ENCODE measurements around the gene PLEKHA4. TPM values are rescaled to one million over a fixed set of nuclear protein-coding genes. Genes with fewer than 3 reads are reported as not detected.

Gene PLEKHA4
- total and polyA plus RNA-seq, 9 of the 15 experiments (the other 6 are each of a cell fraction or from before 2014, with no cell fraction given): 0.07 to 30.8 (median 11.4) TPM

- peak in 1 of 3 experiments; percentile 40; a peak in 1 of 6 replicates for TF ChIP-seq ZBTB11 (CRISPR knock-in tag; IDR thresholded peaks at IDR 0.05)
- TF ChIP-seq ZNF174 (CRISPR knock-in tag; IDR thresholded peaks at IDR 0.05): no peak
- TF ChIP-seq CSDE1 (IDR thresholded peaks at IDR 0.05): no peak
- no peak; the same call in 1 of the 2 replicates for TF ChIP-seq ZNF589 (CRISPR knock-in tag; IDR thresholded peaks at IDR 0.05; ENCODE audit: low read depth)
- no peak for TF ChIP-seq CHAMP1 (IDR thresholded peaks at IDR 0.05)
- TF ChIP-seq MXI1 (IDR thresholded peaks at IDR 0.05; ENCODE audit: low read depth, low read length): no peak; the same call in 1 of the 2 replicates
- TF ChIP-seq ZKSCAN3 (CRISPR knock-in tag; IDR thresholded peaks at IDR 0.05): no peak
- no peak for TF ChIP-seq PHF20 (IDR thresholded peaks at IDR 0.05; ENCODE audit: partially characterized antibody)
- no peak for TF ChIP-seq ZNF175 (CRISPR knock-in tag; IDR thresholded peaks at IDR 0.05; ENCODE audit: low read depth)
- no peak for TF ChIP-seq ZNF76 (CRISPR knock-in tag; IDR thresholded peaks at IDR 0.05; ENCODE audit: borderline replicate concordance)
- no peak for TF ChIP-seq ARID3B (CRISPR knock-in tag; IDR thresholded peaks at IDR 0.05; ENCODE audit: borderline replicate concordance)
- TF ChIP-seq ZBTB1 (CRISPR knock-in tag; IDR thresholded peaks at IDR 0.05; ENCODE audit: borderline replicate concordance, low read depth): no peak
- TF ChIP-seq ATF1 (CRISPR knock-in tag; IDR thresholded peaks at IDR 0.05): no peak
- no peak for TF ChIP-seq ATF1 (tag; IDR thresholded peaks at IDR 0.05)
- TF ChIP-seq SIX5 (IDR thresholded peaks at IDR 0.05; ENCODE audit: borderline replicate concordance in 1 of 2, insufficient read depth in 1 of 2, low read depth in 1 of 2, low read length in 2 of 2): no peak
- no peak; the same call in 1 of the 2 replicates for TF ChIP-seq TEAD2 (tag; IDR thresholded peaks at IDR 0.05)
- TF ChIP-seq MTA2 (IDR thresholded peaks at IDR 0.05; ENCODE audit: low read depth): 0 out of 2 replicates have a peak, but pooled peaks have one; percentile 14
- peak in 1 of 2 experiments; percentile 67; a peak in 2 of 4 replicates for TF ChIP-seq RCOR1 (IDR thresholded peaks at IDR 0.05; ENCODE audit: borderline replicate concordance in 1 of 2, low read depth in 2 of 2, low read length in 2 of 2)
- TF ChIP-seq XRCC4 (IDR thresholded peaks at IDR 0.05; ENCODE audit: extremely low read depth, insufficient read depth, insufficient read length): no peak
Measured at GRCh38 chr19:48872884-48873475, 4.6 kb upstream of the PLEKHA4 start (continued).
